ENCODE data around the gene ZKSCAN4.

DNA sequence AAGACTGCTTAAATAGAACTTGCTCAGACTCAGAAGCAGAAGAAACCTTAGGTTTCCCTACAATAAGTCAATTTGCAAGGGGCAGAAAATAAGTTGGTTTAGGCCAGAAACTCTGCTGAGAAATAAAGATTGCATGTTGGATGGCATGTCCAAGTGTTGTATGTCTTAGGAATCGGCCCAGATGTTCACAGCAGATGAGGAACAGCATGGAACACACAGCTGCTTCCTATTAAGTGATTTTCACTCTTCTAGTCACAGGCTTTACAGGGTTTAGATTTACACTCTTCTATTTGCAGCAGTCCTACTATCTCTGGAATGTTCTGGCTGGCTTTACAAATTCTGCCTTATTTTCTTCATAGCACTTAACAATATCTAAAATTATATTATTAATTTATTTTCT is 3.2 kb downstream of the ZKSCAN4 start:
- TF ChIP-seq CTCF (IDR thresholded peaks at IDR 0.05): no peak
- no peak for TF ChIP-seq ZFX (IDR thresholded peaks at IDR 0.05; ENCODE audit: borderline replicate concordance)

Measured in 22Rv1 (cell line).